Mesenchymal stem cell (in vitro differentiated cells and primary cell): ENCODE data around the gene HPDL.

Experiments used
- DNase-seq: peaks from one replicate; pipeline ENCODE4 v3.0.0-alpha.2; 2013
- H2AFZ ChIP-seq: one replicate; pipeline ENCODE4 v1.6.1; 2013; ENCODE audit warnings: low read depth, mild to moderate bottlenecking, control low read depth, inconsistent platforms, low read length, moderate library complexity
- H2AK5ac ChIP-seq: 2 replicates; pipeline ENCODE4 v1.6.1; 2013; ENCODE audit warnings: low read length, moderate library complexity, mild to moderate bottlenecking, inconsistent platforms; ENCODE audit not compliant: severe bottlenecking
- H2BK120ac ChIP-seq: one replicate; pipeline ENCODE4 v1.6.1; 2013; ENCODE audit warnings: low read depth, mild to moderate bottlenecking, inconsistent platforms, low read length, moderate library complexity
- H2BK12ac ChIP-seq, 2 experiments: one replicate each; pipeline ENCODE4 v1.6.1; 2013; ENCODE audit warnings: inconsistent platforms in 2 of 2, low read length in 2 of 2, mild to moderate bottlenecking in 2 of 2, moderate library complexity in 2 of 2, control low read depth in 1 of 2
- H2BK15ac ChIP-seq: one replicate; pipeline ENCODE4 v1.6.1; 2013; ENCODE audit warnings: mild to moderate bottlenecking, low read depth, inconsistent platforms; ENCODE audit not compliant: poor library complexity, severe bottlenecking
- H2BK5ac ChIP-seq: 2 replicates; pipeline ENCODE4 v1.6.1; 2013; ENCODE audit warnings: low read depth, mild to moderate bottlenecking, low read length, control low read depth, inconsistent platforms; ENCODE audit not compliant: poor library complexity, severe bottlenecking
- H3K14ac ChIP-seq, 2 experiments: one replicate each; pipeline ENCODE4 v1.6.1; 2013; ENCODE audit warnings: inconsistent platforms in 2 of 2, low read length in 2 of 2, control low read depth in 1 of 2, mild to moderate bottlenecking in 1 of 2, moderate library complexity in 1 of 2
- H3K18ac ChIP-seq, 2 experiments: one replicate each; pipeline ENCODE4 v1.6.1; 2013; ENCODE audit warnings: inconsistent platforms in 2 of 2, low read length in 2 of 2, control low read depth in 1 of 2, low read depth in 1 of 2, mild to moderate bottlenecking in 1 of 2
- H3K23ac ChIP-seq, 2 experiments: one replicate each; pipeline ENCODE4 v1.6.1; 2013; ENCODE audit warnings: inconsistent platforms in 2 of 2, low read length in 2 of 2, mild to moderate bottlenecking in 2 of 2, moderate library complexity in 2 of 2, control low read depth in 1 of 2
- H3K27ac ChIP-seq: 2 replicates; pipeline ENCODE4 v1.5.1; 2013; ENCODE audit warnings: mild to moderate bottlenecking, moderate library complexity, low read length, control low read depth, inconsistent platforms; ENCODE audit not compliant: poor library complexity, severe bottlenecking
- H3K27me3 ChIP-seq, 2 experiments: 2 replicates each; pipeline versions ENCODE4 v1.6.1 to v1.7.0; 2013; ENCODE audit warnings: low read length in 2 of 2, mild to moderate bottlenecking in 2 of 2, moderate library complexity in 2 of 2, control low read depth in 1 of 2, inconsistent platforms in 1 of 2; ENCODE audit not compliant: control insufficient read depth in 1 of 2, insufficient read depth in 1 of 2
- H3K36me3 ChIP-seq, 2 experiments: 2 replicates each; pipeline versions ENCODE4 v1.6.1 to v1.7.0; 2013; ENCODE audit warnings: low read length in 2 of 2, control low read depth in 1 of 2, inconsistent platforms in 1 of 2, low read depth in 1 of 2, mild to moderate bottlenecking in 1 of 2; ENCODE audit not compliant: insufficient read depth in 2 of 2, control insufficient read depth in 1 of 2
- H3K4ac ChIP-seq, 2 experiments: one replicate each; pipeline ENCODE4 v1.6.1; 2013; ENCODE audit warnings: inconsistent platforms in 2 of 2, low read length in 2 of 2, mild to moderate bottlenecking in 2 of 2, moderate library complexity in 2 of 2, control low read depth in 1 of 2, low read depth in 1 of 2
- H3K4me1 ChIP-seq: 2 replicates; pipeline ENCODE4 v1.6.1; 2013; ENCODE audit warnings: low read depth, low read length, control low read depth; ENCODE audit not compliant: control insufficient read depth, insufficient read depth
- H3K4me2 ChIP-seq: 2 replicates; pipeline ENCODE4 v1.6.1; 2013; ENCODE audit warnings: low read length, mild to moderate bottlenecking, inconsistent platforms; ENCODE audit not compliant: poor library complexity, severe bottlenecking
- H3K4me3 ChIP-seq, 2 experiments: 2 replicates each; pipeline versions ENCODE4 v1.5.1 to v1.7.0; 2013; ENCODE audit warnings: low read length in 2 of 2, mild to moderate bottlenecking in 2 of 2, control low read depth in 1 of 2, low read depth in 1 of 2; ENCODE audit not compliant: insufficient read depth in 1 of 2
- H3K79me1 ChIP-seq: replicated peaks from 2 replicates; pipeline ENCODE4 v1.6.1; 2013; ENCODE audit warnings: mild to moderate bottlenecking, control low read depth, low read length, inconsistent platforms; ENCODE audit not compliant: poor library complexity, severe bottlenecking
- H3K9ac ChIP-seq: 2 replicates; pipeline ENCODE4 v1.7.0; 2013; ENCODE audit warnings: mild to moderate bottlenecking, low read length, moderate library complexity
- H3K9me3 ChIP-seq: 2 replicates; pipeline ENCODE4 v1.7.0; 2013; ENCODE audit warnings: mild to moderate bottlenecking, low read length; ENCODE audit not compliant: control insufficient read depth
- H4K8ac ChIP-seq: one replicate; pipeline ENCODE4 v1.6.1; 2013; ENCODE audit warnings: inconsistent platforms, mild to moderate bottlenecking, low read length, moderate library complexity
- H4K91ac ChIP-seq: one replicate; pipeline ENCODE4 v1.6.1; 2013; ENCODE audit warnings: mild to moderate bottlenecking, low read length, inconsistent platforms
- WGBS: methylation state at CpG from one replicate; pipeline ENCODE4 v1.1.7; 2013; ENCODE audit warnings: mixed read lengths; 5-methylcytosine and 5-hydroxymethylcytosine counted together

The HPDL gene

GRCh38 chr1:45335855-45336324, 9.2 kb downstream of the HPDL start:
- peaks cover 15% of the 10 kb centered on the region for H3K79me1 ChIP-seq
- no peak overlapping the region for H3K23ac ChIP-seq
- DNase-seq, result no peak
- H2BK15ac ChIP-seq, result no peak overlapping the region
- no peak overlapping the region for H3K9ac ChIP-seq
- no peak overlapping the region for H3K4me2 ChIP-seq
- no peaks in the 10 kb centered on the region for H3K27me3 ChIP-seq
- no peak overlapping the region for H2AFZ ChIP-seq
- no peak overlapping the region for H2BK5ac ChIP-seq
- peaks cover 37 to 43% of the 10 kb centered on the region in 2 experiments for H3K36me3 ChIP-seq
- peaks cover 6% of the 10 kb centered on the region for H3K4me1 ChIP-seq
- no peak overlapping the region for H3K14ac ChIP-seq
- H3K27ac ChIP-seq, result no peak overlapping the region
- H3K4ac ChIP-seq, result no peak overlapping the region
- no peak overlapping the region for H3K4me3 ChIP-seq
- H2AK5ac ChIP-seq, result no peak overlapping the region
- H2BK12ac ChIP-seq, result no peak overlapping the region
- no peak overlapping the region for H4K8ac ChIP-seq
- WGBS, result 94% methylated on average over 4 of the region's 4 CpGs
- no peaks in the 10 kb centered on the region for H3K9me3 ChIP-seq
- no peak overlapping the region for H3K18ac ChIP-seq
- H4K91ac ChIP-seq, result no peak overlapping the region
- H2BK120ac ChIP-seq, result no peak overlapping the region

- H2BK15ac ChIP-seq, result no peak overlapping the region
- H3K27me3 ChIP-seq, result no peaks in the 10 kb centered on the region
- H2AK5ac ChIP-seq, result no peak overlapping the region
- no peak overlapping the region for H3K27ac ChIP-seq
- no peak overlapping the region for H3K4me2 ChIP-seq
- no peak overlapping the region for H3K14ac ChIP-seq
- H3K4ac ChIP-seq, result no peak overlapping the region
- DNase-seq, result no peak
- no peak overlapping the region for H3K18ac ChIP-seq
- H2AFZ ChIP-seq, result no peak overlapping the region
- H3K4me1 ChIP-seq, result peaks cover 13% of the 10 kb centered on the region
- WGBS, result 100% methylated on average over 2 of the region's 3 CpGs
- no peak overlapping the region for H4K91ac ChIP-seq
- no peak overlapping the region for H4K8ac ChIP-seq
- peaks cover 30% of the 10 kb centered on the region for H3K79me1 ChIP-seq
- no peak overlapping the region for H2BK120ac ChIP-seq
- H2BK5ac ChIP-seq, result no peak overlapping the region
- no peak overlapping the region for H2BK12ac ChIP-seq
- no peaks in the 10 kb centered on the region for H3K9me3 ChIP-seq
- peaks cover 33 to 37% of the 10 kb centered on the region in 2 experiments for H3K36me3 ChIP-seq
- no peak overlapping the region for H3K23ac ChIP-seq
- H3K4me3 ChIP-seq, result no peak overlapping the region
- H3K9ac ChIP-seq, result no peak overlapping the region
These were observed 11.1 kb downstream of the HPDL start for GRCh38 chr1:45337630-45338325.

- Histone ChIP-seq H3K4me3 (peak within 1 kb of the TSS; percentile 74 to 91), H2BK120ac (no peak within 1 kb of the TSS), H3K18ac (peak within 1 kb of the TSS; percentile 84 to 99), H3K9me3 (no peaks in the 10 kb centered on the region), H3K36me3 (peaks cover 35 to 42% of the 10 kb centered on the region in 2 experiments), H3K14ac (peak within 1 kb of the TSS in 1 of 2 experiments; percentile 89), H3K27ac (peak within 1 kb of the TSS; percentile 98), H3K27me3 (no peaks in the 10 kb centered on the region), H2BK15ac (peak within 1 kb of the TSS; percentile 12), H3K9ac (peak within 1 kb of the TSS; percentile 96), H2BK12ac (peak within 1 kb of the TSS in 1 of 2 experiments; percentile 34), H2AFZ (peak within 1 kb of the TSS; percentile 85), H2BK5ac (peak within 1 kb of the TSS; percentile 39), H2AK5ac (no peak within 1 kb of the TSS), H3K79me1 (peaks cover 38% of the 10 kb centered on the region), H3K23ac (peak within 1 kb of the TSS in 1 of 2 experiments; percentile 74), H3K4me1 (peaks cover 13% of the 10 kb centered on the region), H4K8ac (peak within 1 kb of the TSS; percentile 77), H3K4me2 (peak within 1 kb of the TSS; percentile 86), H4K91ac (peak within 1 kb of the TSS; percentile 58), H3K4ac (peak within 1 kb of the TSS; percentile 62 to 94)
- WGBS, result under 1% methylated on average over 69 of the region's 70 CpGs
- peak; percentile 94 for DNase-seq
These were observed 13.3 kb downstream of the HPDL start, which contains the start of the genes MUTYH and TOE1 for GRCh38 chr1:45339789-45340558. TSS of gene MUTYH (minus strand) at chr1:45340440. CDS start at chr1:45334505, 5,935 bp downstream. TSS of gene TOE1 (plus strand) at chr1:45340170. CDS start at chr1:45340253, 83 bp downstream.
